DMS153 treated with DMSO at 0.1 percent for 48 hours (cell line): ENCODE data around the gene RAB3C.

Experiments
- DNase-seq: peaks from one replicate; lab custom pipeline; 2025; ENCODE audit not compliant: unreplicated experiment; lab: John Stamatoyannopoulos, UW

The RAB3C gene

GRCh38 chr5:58813855-58814254 lies 231.0 kb downstream of the RAB3C start:
- DNase-seq: no peak

DNA sequence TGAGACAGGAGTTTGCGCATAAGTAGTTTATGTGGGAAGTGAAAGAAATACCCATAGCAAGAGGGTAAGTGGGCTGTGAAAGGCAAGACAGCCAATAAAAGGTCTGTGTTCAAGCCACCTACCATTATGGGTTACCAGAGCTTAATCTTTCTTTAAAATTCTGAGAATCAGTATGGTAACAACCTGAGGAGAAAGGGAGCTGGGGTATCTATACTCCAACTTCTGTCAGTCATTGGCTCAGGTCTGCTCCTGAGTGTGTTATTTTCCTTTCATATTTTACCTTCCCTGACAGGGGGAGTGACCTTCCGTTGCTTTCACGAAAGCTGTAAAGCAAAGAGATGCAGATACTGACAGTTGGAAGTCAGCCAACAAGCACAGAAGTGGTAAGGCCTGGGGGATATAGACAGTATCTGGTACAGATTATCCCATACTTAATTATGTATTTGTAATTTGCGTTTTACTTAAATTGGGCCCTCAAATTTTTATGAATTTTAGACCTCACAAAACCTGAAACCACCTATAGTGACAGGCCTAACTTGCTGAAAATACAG lies 233.4 kb downstream of the RAB3C start:
- no peak for DNase-seq

GRCh38 chr5:58818465-58818864 lies 235.6 kb downstream of the RAB3C start:
- no peak for DNase-seq

DNA sequence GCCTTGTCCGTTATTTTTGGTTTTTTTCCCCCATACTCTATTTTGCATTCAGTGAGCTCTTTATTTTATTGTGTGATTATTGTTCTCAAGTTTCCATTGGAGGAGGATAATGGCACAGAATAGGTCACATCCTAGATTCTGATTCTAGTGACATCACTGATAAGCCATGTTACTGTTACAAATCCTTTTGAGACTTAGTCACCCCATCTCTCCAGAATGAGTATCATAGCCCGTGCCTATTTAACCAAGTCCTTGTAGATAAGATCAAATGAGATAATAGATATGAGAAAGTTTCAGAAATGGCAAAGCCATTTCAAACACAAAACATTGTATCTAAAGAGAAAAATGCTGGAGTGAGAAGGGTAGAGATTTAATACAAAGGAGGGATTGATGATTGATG lies 242.6 kb downstream of the RAB3C start:
- DNase-seq: no peak

DNA sequence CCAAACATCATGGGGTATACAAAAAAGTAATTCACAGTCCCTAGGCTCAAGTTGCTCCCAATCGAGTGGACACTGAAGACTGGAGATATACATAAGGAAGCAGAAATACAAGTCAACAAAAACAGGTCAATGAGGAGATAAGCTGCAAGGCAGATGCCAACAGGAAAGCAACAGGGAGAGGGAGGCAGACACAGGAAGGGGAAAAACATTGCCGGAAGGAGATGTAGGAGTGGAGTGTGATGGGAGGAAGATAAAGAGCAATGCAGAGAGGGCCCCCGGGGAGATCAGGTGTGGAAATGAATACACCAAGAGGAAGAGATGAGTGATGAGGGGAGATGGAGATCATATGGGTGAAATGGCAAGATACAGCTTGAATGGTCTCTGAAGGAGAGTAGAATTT lies 243.0 kb downstream of the RAB3C start:
- DNase-seq: no peak

DNA sequence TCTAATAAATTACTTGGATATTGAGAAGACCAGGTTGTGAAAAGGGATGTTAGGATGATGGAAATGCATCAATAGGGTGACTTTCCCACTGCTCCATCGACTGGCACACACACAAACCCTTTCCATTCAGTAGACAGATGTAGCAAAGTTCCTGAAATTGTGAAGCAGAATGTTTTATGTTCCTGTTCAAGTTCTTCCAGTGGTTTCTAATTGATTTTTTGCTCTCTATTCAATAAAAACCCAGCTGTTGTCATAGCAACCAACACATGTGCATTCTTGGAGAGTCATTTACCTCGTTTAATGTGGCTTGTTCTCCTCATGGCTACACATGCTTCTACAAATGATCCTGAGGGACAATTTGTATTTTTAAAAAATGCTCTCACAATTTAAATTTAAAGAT lies 244.6 kb downstream of the RAB3C start:
- no peak for DNase-seq

- DNase-seq: no peak
Observed at GRCh38 chr5:58828258-58828657, 245.4 kb downstream of the RAB3C start.

DNA sequence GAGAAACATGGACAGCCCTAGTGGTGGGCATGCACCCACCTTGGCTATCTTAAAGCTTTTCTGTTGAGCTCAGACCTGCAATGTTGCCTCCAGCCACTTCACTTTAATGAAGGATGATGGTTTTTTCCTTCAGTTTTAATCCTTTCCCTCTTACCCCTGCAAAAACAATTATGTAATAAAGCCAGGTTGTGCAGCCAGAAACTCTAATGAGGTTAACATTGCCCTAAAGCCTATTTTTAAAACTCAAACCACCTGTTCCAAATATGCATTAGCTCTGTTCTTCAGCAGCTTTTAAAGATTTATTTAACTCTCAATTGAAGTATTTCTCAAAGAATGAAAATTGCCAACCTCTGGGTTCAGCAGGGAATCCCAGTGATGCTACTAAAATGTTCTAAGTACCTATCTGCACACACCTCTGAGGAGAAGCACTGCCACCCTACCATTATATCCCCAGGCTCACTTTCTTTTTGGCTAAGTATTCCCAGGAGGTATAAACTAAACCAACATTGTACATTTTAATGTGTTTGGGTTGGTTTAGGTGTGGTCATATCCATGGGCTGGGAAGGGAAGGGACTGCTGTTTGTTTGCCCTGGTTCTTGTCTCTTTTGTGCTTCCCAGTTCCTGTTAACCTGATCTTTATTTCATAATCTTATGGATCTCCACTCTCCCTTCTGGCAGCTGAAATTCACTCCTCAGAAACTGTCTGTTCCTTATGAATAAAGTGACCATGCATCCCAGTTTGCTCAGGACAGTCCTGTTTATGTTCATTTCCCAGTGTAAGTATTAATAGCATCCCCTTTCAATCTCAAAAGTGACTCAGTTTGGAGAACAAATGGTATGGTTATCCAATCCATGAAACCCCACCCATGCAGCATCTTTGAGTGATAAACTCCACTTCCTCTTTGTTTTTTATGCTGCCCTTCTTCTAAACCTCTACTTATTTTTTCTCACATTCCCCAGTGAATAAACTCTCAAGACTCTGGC lies 251.7 kb downstream of the RAB3C start:
- DNase-seq: no peak

DNA sequence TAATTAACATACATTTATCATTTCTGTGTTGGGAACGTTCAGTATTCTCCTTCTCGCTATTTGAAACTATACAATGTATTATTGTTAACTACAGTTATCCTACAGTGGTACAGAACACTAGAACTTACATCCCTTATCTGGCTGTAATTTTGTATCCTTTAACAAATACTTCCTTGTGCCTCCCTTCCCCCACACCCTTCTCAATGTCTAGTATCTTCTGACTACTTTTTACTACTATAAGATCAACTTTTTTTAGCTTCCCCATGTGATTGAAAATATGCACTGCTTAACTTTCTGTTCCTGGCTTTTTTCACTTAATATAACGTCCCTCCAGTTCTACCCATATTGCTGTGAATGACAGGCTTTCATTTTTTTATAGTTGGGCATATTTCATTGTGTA lies 253.5 kb downstream of the RAB3C start:
- DNase-seq: no peak

DNA sequence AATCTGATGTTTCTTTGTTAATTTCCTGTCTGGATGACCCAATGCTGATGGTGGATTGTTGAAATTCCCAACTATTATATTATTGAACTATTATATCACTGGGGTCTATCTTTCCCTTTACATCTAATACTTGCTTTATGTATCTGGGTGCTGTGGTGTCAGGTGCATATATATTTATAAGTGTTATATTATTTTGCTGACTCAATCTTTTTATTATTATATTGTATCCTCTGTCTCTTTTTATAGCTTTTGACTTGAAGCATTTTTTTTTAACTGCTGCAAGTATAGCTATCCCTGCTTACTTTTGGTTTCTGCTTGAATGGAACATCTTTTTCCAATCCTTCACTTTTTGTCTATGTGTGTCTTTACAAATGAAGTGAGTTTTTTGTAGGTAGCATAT lies 255.9 kb downstream of the RAB3C start:
- DNase-seq: no peak

- DNase-seq: no peak
Observed at GRCh38 chr5:58842852-58843251, 260.0 kb downstream of the RAB3C start.

DNA sequence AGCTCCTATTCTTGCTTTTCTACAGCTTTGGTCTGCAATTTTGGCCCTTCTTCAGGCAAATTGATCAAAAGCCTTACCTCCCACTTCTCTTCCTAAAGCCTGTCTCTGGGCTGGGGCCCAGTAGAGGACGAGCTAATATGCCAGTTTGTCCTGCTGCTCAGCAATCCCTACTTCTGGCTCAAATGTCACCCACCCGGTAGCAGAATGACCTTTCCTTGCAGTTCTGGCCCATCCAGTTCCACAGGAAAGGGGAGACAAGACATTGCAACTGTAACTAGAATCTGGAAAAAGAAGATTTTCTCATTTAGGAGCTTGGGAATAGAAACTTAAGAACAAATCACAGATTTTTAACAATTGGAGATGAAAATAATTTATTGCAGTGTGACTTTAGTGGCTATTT lies 261.5 kb downstream of the RAB3C start:
- DNase-seq: no peak

DNA sequence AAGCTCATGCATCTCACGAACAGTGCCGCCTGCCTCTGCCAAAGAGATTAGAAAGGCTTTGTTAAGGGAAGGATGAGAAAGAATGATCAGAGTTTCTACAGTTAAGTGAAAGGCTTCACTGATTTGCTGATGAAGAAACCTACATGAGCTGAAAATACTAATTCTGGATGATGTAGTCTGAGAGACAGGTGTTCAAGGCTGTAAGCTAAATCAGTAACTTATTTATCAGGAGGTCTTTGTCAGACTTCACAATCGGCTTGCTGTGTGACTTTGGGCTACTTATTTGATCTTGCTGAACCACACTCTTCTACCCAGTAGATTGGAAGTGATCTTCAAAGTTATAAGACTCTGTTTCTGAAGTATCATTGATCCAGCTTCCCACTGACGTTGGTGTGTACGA lies 264.2 kb downstream of the RAB3C start:
- DNase-seq: no peak

GRCh38 chr5:58849223-58849622 lies 266.3 kb downstream of the RAB3C start:
- DNase-seq: no peak

DNA sequence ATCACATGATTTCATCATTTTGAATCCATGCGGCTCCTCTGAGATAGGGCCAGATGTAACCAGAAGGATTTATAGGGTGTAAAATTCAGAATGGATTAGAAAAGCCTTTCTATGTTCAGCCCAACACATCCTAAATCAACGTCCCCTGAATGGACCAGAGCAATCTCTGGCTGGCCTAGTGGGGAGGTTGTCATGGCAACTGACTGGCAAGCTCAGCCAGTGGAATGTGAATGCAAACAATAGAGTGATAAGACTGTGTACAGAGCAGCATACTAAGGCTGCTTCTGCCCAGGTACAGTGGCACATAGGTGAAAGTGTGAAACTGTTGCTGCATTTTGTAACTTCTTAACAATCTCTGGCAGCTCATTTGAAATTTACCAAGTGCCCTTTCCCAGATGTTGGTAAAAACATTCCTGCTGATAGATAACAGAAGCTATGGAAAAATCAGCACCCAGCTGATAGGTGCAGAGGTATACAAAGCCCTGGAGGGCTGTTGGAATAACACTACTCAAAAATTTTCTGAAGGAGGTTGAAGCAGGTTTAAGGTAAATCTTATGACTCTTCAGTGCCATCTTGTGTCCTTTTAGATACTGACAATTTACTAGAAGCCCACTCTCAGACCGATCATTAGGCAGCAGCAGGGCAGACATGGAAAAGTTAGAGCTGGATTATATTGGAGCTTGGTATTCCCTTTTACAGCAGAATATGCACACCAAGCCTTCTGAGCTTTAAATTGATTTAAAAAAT lies 267.2 kb downstream of the RAB3C start:
- DNase-seq: no peak

DNA sequence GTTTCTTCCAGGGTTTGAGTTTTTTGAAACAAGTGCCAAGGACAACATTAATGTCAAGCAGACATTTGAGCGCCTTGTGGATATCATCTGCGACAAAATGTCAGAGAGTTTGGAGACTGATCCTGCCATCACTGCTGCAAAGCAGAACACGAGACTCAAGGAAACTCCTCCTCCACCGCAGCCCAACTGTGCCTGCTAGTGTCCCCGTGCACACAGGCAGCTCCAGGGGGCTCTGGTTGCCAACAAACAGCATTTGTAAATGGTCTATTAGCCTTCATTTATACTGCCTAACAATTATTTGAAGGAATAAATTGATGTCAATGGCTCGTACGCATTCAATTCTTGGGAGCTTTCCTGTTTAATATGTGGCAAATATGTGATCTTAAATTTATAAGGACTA lies 268.3 kb downstream of the RAB3C start:
- DNase-seq: no peak

GRCh38 chr5:58851571-58851970 lies 268.7 kb downstream of the RAB3C start:
- no peak for DNase-seq

GRCh38 chr5:58852566-58852965 lies 269.7 kb downstream of the RAB3C start:
- DNase-seq: no peak

GRCh38 chr5:58854441-58854840 lies 271.6 kb downstream of the RAB3C start:
- DNase-seq: no peak

GRCh38 chr5:58855851-58856739 lies 273.2 kb downstream of the RAB3C start:
- DNase-seq: no peak

DNA sequence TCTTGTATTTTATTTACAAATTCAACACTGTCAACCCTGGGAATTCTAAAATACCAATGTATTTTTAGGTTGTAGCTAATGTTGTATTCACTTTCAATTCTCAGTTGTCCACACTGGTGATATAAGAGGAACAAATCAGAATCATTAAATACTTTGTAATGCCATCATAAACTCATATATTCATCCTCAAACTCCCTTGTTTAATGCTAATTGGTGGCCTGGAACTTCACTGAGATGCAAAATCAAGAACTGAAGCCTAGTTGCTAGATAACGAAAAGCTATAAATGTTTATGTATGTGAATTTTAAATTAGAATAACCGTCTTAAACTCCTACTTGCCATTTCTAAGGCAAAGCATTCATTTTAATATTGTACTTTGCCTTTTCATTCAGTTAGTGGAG lies 274.7 kb downstream of the RAB3C start:
- DNase-seq: no peak
